SK-N-MC (cell line): ENCODE results near the gene PLPPR3.

Experiments
- EZH2 ChIP-seq: fragments of 200-600 bp; sonication (generic); IDR thresholded peaks from one replicate; pipeline ENCODE4 v1.6.1; 2017; ENCODE audit warnings: antibody characterized with exemption
- FOXP2 ChIP-seq: optimal IDR thresholded peaks from 2 replicates; pipeline ENCODE3; 2011; ENCODE audit warnings: mild to moderate bottlenecking, moderate library complexity; ENCODE audit not compliant: insufficient read depth; ENCODE audit errors: extremely low read length, control extremely low read depth
- POLR2AphosphoS5 ChIP-seq: IDR thresholded peaks from 2 replicates; pipeline ENCODE4 v1.6.1; 2012; ENCODE audit warnings: mild to moderate bottlenecking, low read depth, low read length, borderline replicate concordance

- TF ChIP-seq POLR2AphosphoS5 (no peak; the same call in 1 of the 2 replicates), EZH2 (no peak), FOXP2 (no peak)
These were observed 9.0 kb downstream of the PLPPR3 start for GRCh38 chr19:812747-813218.
